ENCODE measurements around the gene CENPK. TPM values are rescaled to one million over a fixed set of nuclear protein-coding genes. Genes with fewer than 3 reads are reported as not detected.

CENPK gene
- total and polyA plus RNA-seq, 2 donors (not counting 1 experiment from before 2014, with no cell fraction given), result 2.6 to 18.4 TPM

DNA sequence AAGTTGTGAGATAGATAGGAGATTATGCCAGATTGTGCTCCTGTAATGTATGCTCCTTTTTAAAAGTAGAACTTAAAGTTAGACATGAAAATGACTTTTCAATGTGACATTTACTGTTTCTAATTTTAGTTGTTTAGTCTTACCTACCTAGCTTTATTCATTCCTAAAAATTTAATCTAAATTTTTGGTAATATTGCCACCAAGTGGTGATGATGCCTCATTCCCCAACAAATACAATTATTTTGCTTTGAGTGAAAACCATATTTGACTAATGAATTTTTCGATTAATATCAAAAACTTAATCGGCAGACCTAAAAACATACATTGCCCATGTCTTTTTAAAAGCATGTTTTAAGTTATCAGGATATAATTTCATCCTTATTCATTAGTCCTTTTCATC lies 25.7 kb upstream of the CENPK start:
- Histone ChIP-seq H3K36me3 (replicated peaks in 1 of 2; ENCODE audit: control extremely low read depth in 1 of 2, control insufficient read depth in 1 of 2, extremely low read depth in 1 of 2, insufficient read depth in 2 of 2, low read length in 1 of 2) (peaks cover 24 to 69% of the 10 kb centered on the region in 2 experiments), H3K4me2 (replicated peaks; ENCODE audit: low read depth, low read length, poor library complexity, severe bottlenecking) (no peak overlapping the region), H3K79me2 (ENCODE audit: control insufficient read depth, insufficient read depth, low read length) (no peaks in the 10 kb centered on the region), H3K27me3 (replicated peaks in 1 of 4; ENCODE audit: control extremely low read depth in 1 of 4, control insufficient read depth in 3 of 4, insufficient read depth in 4 of 4, low read length in 3 of 4) (no peaks in the 10 kb centered on the region), H3K27ac (ENCODE audit: low read length in 2 of 2) (no peak overlapping the region), H3K4me3 (ENCODE audit: control extremely low read depth in 1 of 5, extremely low read depth in 1 of 5, insufficient read depth in 1 of 5, low read depth in 2 of 5, low read length in 4 of 5) (no peak overlapping the region), H3K9ac (ENCODE audit: low read length) (no peak overlapping the region), H3K9me3 (ENCODE audit: control extremely low read depth in 1 of 3, control insufficient read depth in 2 of 3, insufficient read depth in 1 of 3, low read length in 2 of 3) (no peaks in the 10 kb centered on the region), H4K20me1 (ENCODE audit: control insufficient read depth, insufficient read depth, low read length, poor library complexity, severe bottlenecking) (no peaks in the 10 kb centered on the region), H2AFZ (ENCODE audit: insufficient read depth, low read depth, low read length, poor library complexity, severe bottlenecking) (no peak overlapping the region), H3K4me1 (ENCODE audit: control insufficient read depth in 2 of 2, insufficient read depth in 2 of 2, low read length in 2 of 2) (no peaks in the 10 kb centered on the region)
- ATAC-seq (ENCODE audit: low read depth) (no peak), DNase-seq (no peak)
- Mint-ChIP-seq H3K27ac (no peak overlapping the region), H3K4me1 (no peaks in the 10 kb centered on the region), H3K4me3 (no peak overlapping the region), H3K27me3 (no peaks in the 10 kb centered on the region), H3K9me3 (ENCODE audit: insufficient read depth) (no peaks in the 10 kb centered on the region)
- intact Hi-C loops (cut with micrococcal nuclease), result no loop called here
- no CpG with 5 or more reads among the region's 2 CpGs for WGBS (ENCODE audit: insufficient coverage)
- POLR2A ChIA-PET, result no interaction called here
- TF ChIP-seq, protein P1, sequence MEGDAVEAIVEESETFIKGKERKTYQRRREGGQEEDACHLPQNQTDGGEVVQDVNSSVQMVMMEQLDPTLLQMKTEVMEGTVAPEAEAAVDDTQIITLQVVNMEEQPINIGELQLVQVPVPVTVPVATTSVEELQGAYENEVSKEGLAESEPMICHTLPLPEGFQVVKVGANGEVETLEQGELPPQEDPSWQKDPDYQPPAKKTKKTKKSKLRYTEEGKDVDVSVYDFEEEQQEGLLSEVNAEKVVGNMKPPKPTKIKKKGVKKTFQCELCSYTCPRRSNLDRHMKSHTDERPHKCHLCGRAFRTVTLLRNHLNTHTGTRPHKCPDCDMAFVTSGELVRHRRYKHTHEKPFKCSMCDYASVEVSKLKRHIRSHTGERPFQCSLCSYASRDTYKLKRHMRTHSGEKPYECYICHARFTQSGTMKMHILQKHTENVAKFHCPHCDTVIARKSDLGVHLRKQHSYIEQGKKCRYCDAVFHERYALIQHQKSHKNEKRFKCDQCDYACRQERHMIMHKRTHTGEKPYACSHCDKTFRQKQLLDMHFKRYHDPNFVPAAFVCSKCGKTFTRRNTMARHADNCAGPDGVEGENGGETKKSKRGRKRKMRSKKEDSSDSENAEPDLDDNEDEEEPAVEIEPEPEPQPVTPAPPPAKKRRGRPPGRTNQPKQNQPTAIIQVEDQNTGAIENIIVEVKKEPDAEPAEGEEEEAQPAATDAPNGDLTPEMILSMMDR (IDR thresholded peaks at IDR 0.05), result no peak
- TF ChIP-seq EZH2 (IDR thresholded peaks at IDR 0.05; ENCODE audit: borderline replicate concordance, insufficient read depth, low read depth, low read length, poor library complexity, severe bottlenecking), result no peak
- CTCF ChIA-PET, result no interaction called here

DNA sequence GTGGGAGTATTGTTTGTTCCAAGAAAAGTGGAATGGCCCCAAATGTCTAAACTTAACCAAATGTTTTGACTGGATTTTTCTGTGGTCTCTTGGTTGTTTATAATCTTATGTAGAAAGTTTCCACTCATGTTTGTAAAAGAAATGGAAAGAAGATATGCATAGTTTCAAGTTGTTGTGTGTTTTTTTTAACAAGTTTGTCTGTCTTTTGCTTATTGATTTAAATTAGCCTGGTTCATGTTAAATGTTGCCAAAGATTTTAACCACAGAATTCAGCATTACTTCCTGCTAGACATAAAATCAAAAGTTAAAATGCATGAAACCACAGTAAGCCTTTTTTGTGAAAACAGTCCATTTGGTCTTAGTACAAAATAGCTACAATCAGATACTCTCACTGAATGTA lies 14.2 kb upstream of the CENPK start:
- H3K36me3 ChIP-seq (replicated peaks in 1 of 2; ENCODE audit: control extremely low read depth in 1 of 2, control insufficient read depth in 1 of 2, extremely low read depth in 1 of 2, insufficient read depth in 2 of 2, low read length in 1 of 2), result peaks cover 17 to 46% of the 10 kb centered on the region in 2 experiments
- no peak overlapping the region for H3K4me2 ChIP-seq (replicated peaks; ENCODE audit: low read depth, low read length, poor library complexity, severe bottlenecking)
- peaks cover 5% of the 10 kb centered on the region for H4K20me1 ChIP-seq (ENCODE audit: control insufficient read depth, insufficient read depth, low read length, poor library complexity, severe bottlenecking)
- ChIA-PET CTCF (no interaction called here), POLR2A (no interaction called here)
- no peak overlapping the region for H3K4me3 ChIP-seq (ENCODE audit: control extremely low read depth in 1 of 5, extremely low read depth in 1 of 5, insufficient read depth in 1 of 5, low read depth in 2 of 5, low read length in 4 of 5)
- no peak for TF ChIP-seq EZH2 (IDR thresholded peaks at IDR 0.05; ENCODE audit: borderline replicate concordance, insufficient read depth, low read depth, low read length, poor library complexity, severe bottlenecking)
- TF ChIP-seq, protein P1 (IDR thresholded peaks at IDR 0.05), result no peak
- no peaks in the 10 kb centered on the region for H3K9me3 ChIP-seq (ENCODE audit: control extremely low read depth in 1 of 3, control insufficient read depth in 2 of 3, insufficient read depth in 1 of 3, low read length in 2 of 3)
- peaks cover 16% of the 10 kb centered on the region for H3K79me2 ChIP-seq (ENCODE audit: control insufficient read depth, insufficient read depth, low read length)
- H3K27ac ChIP-seq (ENCODE audit: low read length in 2 of 2), result no peak overlapping the region
- no peaks in the 10 kb centered on the region for H3K27me3 ChIP-seq (replicated peaks in 1 of 4; ENCODE audit: control extremely low read depth in 1 of 4, control insufficient read depth in 3 of 4, insufficient read depth in 4 of 4, low read length in 3 of 4)
- no peak for ATAC-seq (ENCODE audit: low read depth)
- Mint-ChIP-seq H3K4me1 (peaks cover 2% of the 10 kb centered on the region), H3K4me3 (no peak overlapping the region), H3K27ac (no peak overlapping the region), H3K27me3 (no peaks in the 10 kb centered on the region), H3K9me3 (ENCODE audit: insufficient read depth) (no peaks in the 10 kb centered on the region)
- no peak for DNase-seq
- H3K9ac ChIP-seq (ENCODE audit: low read length), result no peak overlapping the region
- H3K4me1 ChIP-seq (ENCODE audit: control insufficient read depth in 2 of 2, insufficient read depth in 2 of 2, low read length in 2 of 2), result no peaks in the 10 kb centered on the region
- H2AFZ ChIP-seq (ENCODE audit: insufficient read depth, low read depth, low read length, poor library complexity, severe bottlenecking), result no peak overlapping the region
- intact Hi-C loops (cut with micrococcal nuclease), result no loop called here
